Activated CD8-positive, alpha-beta T cell treated with anti-CD3 and anti-CD28 coated beads for 36 hours (primary cell): ENCODE measurements around the gene C1QTNF8. TPM values are rescaled to one million over a fixed set of nuclear protein-coding genes. Genes with fewer than 3 reads are reported as not detected.

Experiments
- ATAC-seq: fragments of 200-7000 bp; cut with Tn5 transposase; one replicate; pipeline ENCODE4 v1.10.0; 2021; ENCODE audit warnings: mild to moderate bottlenecking, moderate library complexity
- CTCF ChIA-PET: fragments of 350-600 bp; sonication (Branson Sonifier 250); formaldehyde crosslinking; loops from one replicate; lab custom pipeline; 2021; ENCODE audit warnings: antibody characterized with exemption; lab: Charles Lee
- POLR2A ChIA-PET: fragments of 350-600 bp; sonication (Branson Sonifier 250); formaldehyde crosslinking; loops from one replicate; lab custom pipeline; 2021; ENCODE audit warnings: antibody characterized with exemption; lab: Charles Lee
- DNase-seq: peaks from one replicate; pipeline ENCODE4 v3.0.0-alpha.2; 2020
- H3K27ac Mint-ChIP-seq: one replicate; pipeline ENCODE4 v1.8.0; 2021; ENCODE audit warnings: mild to moderate bottlenecking, mixed read lengths
- H3K27me3 Mint-ChIP-seq: one replicate; pipeline ENCODE4 v1.8.0; 2021; ENCODE audit warnings: mixed read lengths
- H3K36me3 Mint-ChIP-seq: one replicate; pipeline ENCODE4 v1.8.0; 2021; ENCODE audit warnings: low read depth, mixed read lengths
- H3K4me1 Mint-ChIP-seq: one replicate; pipeline ENCODE4 v1.8.0; 2021; ENCODE audit warnings: low read depth, mixed read lengths
- H3K4me3 Mint-ChIP-seq: one replicate; pipeline ENCODE4 v1.8.0; 2021; ENCODE audit warnings: mild to moderate bottlenecking, moderate library complexity, mixed read lengths
- H3K9me3 Mint-ChIP-seq: one replicate; pipeline ENCODE4 v1.8.0; 2021; ENCODE audit warnings: mixed read lengths
- intact Hi-C: fragments of 100-400 bp; cut with micrococcal nuclease; formaldehyde crosslinking; loops from one replicate; pipeline ENCODE4 v1.10.0; 2022
- total RNA-seq, 2 experiments: library from RNA; stranded (reverse); gene quantifications; one replicate each; pipeline ENCODE4 v1.2.3, GENCODE V29; 2021
- TF ChIP-seq, protein P1 (sequence below): fragments of 200-600 bp; IDR thresholded peaks from one replicate; pipeline ENCODE4 v1.8.0; 2022; ENCODE audit warnings: antibody characterized with exemption, mild to moderate bottlenecking

Gene C1QTNF8
- total RNA-seq, 2 experiments from 2014 or later, result not detected

DNA sequence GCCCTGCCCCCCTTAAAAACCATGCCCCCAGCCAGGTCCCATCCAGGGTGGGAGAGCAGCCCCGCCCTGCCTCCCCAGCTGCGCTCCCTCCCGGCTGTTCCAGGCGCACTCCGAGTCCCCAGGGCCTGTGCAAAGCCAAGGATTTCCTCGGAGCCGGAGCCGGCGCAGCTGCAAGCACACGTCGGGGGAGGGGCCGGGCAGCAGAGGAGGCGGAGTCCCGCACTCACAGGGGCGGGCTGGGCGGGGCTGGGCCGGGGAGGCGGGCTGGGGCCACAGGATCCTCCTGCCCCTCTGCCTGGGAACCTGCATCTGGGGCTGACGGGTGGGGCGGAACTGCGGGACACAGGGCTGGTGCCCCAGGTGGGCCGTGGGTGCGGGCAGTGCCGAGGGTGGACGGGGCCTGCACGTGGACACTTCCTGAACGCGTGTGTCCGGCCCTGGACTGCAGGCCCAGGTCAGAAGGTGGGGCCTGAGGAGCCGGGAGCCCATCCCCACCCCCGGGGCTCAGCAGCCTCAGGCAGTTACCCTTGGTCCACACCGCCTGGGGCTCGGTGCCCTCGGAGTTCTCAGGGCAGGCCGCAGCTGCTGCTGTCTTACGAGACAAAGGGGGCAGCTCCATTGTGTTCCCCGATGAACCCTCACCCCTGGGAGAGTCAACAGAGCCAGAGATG, 47.5 kb downstream of the C1QTNF8 start:
- TF ChIP-seq, protein P1, sequence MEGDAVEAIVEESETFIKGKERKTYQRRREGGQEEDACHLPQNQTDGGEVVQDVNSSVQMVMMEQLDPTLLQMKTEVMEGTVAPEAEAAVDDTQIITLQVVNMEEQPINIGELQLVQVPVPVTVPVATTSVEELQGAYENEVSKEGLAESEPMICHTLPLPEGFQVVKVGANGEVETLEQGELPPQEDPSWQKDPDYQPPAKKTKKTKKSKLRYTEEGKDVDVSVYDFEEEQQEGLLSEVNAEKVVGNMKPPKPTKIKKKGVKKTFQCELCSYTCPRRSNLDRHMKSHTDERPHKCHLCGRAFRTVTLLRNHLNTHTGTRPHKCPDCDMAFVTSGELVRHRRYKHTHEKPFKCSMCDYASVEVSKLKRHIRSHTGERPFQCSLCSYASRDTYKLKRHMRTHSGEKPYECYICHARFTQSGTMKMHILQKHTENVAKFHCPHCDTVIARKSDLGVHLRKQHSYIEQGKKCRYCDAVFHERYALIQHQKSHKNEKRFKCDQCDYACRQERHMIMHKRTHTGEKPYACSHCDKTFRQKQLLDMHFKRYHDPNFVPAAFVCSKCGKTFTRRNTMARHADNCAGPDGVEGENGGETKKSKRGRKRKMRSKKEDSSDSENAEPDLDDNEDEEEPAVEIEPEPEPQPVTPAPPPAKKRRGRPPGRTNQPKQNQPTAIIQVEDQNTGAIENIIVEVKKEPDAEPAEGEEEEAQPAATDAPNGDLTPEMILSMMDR, result no peak
- ATAC-seq (peak; percentile 82), DNase-seq (peak; percentile 28)
- Mint-ChIP-seq H3K36me3 (no peaks in the 10 kb centered on the region), H3K4me1 (no peaks in the 10 kb centered on the region), H3K27me3 (no peaks in the 10 kb centered on the region), H3K4me3 (no peak overlapping the region), H3K9me3 (no peaks in the 10 kb centered on the region), H3K27ac (no peak overlapping the region)
- CTCF ChIA-PET, result interaction anchor here (2.5 kb wide), 1 partner anchor 8 kb away, joined by 13 read pairs; no protein-coding TSS in a partner anchor
- POLR2A ChIA-PET, result no interaction called here
- intact Hi-C loops, result no loop called here

DNA sequence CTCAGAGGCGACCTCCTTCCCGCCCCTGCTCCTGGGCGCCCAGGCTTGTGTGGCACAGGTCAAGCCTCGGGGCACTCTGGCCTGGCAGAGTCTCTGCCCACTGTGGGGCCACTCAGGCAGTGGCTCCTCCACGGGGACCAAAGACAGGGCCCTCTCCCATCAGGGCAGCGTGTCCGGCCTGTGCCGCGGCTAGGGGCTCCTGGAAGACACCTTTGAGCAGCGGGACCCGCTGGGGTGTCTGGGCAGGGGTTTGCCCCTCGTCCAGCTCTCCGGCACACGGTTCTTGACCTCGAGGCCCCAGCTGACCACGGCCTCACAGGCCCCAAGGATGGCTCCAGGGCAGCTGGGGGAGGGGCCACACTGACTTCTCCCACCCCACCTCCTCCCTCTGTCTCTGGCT, 48.2 kb downstream of the C1QTNF8 start:
- no peaks in the 10 kb centered on the region for H3K4me1 Mint-ChIP-seq
- no peaks in the 10 kb centered on the region for H3K36me3 Mint-ChIP-seq
- ChIA-PET POLR2A (no interaction called here), CTCF (interaction anchor here (2.5 kb wide), 1 partner anchor 9 kb away, joined by 13 read pairs; no protein-coding TSS in a partner anchor)
- no peak overlapping the region for H3K4me3 Mint-ChIP-seq
- no peaks in the 10 kb centered on the region for H3K27me3 Mint-ChIP-seq
- no peak for ATAC-seq
- TF ChIP-seq, protein P1, result no peak
- intact Hi-C loops, result no loop called here
- no peak overlapping the region for H3K27ac Mint-ChIP-seq
- no peak for DNase-seq
- H3K9me3 Mint-ChIP-seq, result no peaks in the 10 kb centered on the region

DNA sequence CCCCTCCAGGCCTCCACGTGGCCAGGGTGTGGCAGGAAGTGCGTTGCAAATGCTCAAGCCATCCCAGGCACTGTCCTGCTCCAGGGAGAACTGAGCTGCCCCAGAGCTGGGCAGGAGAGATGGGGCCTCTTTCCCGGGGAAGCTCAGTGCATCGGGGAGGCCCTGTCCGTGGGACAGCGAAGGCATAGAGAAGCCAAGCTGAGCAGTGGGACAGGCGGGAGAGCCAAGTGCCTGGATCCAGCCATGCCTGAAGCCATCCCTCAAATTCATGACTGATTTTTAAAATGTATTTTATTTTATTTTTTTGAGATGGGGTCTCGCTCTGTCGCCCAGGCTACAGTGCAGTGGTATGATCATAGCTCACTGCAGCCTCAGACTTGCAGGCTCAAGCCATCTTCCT, 48.9 kb downstream of the C1QTNF8 start:
- intact Hi-C loops, result no loop called here
- DNase-seq (no peak), ATAC-seq (no peak)
- H3K36me3 Mint-ChIP-seq, result no peaks in the 10 kb centered on the region
- no peaks in the 10 kb centered on the region for H3K4me1 Mint-ChIP-seq
- TF ChIP-seq, protein P1, result no peak
- POLR2A ChIA-PET, result no interaction called here
- CTCF ChIA-PET, result interaction anchor here (2.5 kb wide), 1 partner anchor 10 kb away, joined by 13 read pairs; no protein-coding TSS in a partner anchor
- H3K27me3 Mint-ChIP-seq, result no peaks in the 10 kb centered on the region
- no peak overlapping the region for H3K4me3 Mint-ChIP-seq
- peaks cover under 1% of the 10 kb centered on the region for H3K9me3 Mint-ChIP-seq
- H3K27ac Mint-ChIP-seq, result no peak overlapping the region

DNA sequence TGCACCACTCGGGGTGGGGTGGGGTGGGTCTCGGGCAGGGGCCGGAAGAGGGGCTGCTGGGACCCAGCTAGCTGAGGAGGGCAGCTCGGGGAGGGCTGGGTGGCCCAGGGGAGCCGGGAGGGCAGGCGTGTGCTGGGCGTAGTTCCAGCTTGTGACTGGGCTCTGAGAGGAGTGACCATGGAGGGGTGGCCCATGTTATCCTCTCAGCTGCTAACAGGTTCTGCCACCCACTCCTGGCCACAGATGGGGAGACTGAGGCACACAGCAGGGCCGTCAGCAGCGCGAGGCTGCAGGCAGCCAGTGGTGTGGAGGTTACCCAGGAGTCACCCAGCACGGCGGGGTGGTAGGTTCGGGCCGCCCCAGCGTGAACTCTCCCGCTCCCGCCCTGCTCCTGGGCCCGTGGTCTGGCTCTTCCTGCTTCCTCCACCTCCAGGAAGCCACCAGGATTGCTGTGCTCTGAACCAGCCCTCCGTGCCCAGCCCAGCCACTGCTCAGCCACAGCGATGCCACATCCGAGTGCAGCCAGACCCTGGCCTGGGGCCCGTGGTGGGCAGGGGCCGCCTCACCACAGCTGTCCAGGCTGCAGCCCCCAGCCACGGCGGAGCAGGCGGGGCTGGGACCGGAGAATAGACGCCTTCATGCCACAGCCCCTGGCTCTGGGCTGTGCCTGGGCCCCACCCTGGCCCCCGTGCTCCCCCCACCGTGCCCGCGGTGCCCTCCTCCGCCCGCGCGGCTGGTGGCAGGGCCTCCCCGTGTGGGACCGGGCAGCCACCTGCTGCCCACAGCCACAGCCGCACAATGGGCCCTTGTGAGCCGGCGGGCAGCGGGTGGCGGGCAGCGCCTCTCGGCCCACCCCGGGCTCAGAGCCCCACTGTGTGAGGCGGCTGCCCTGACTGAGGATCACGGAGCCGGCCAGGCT, 49.8 kb downstream of the C1QTNF8 start:
- H3K4me1 Mint-ChIP-seq, result no peaks in the 10 kb centered on the region
- no peak overlapping the region for H3K4me3 Mint-ChIP-seq
- CTCF ChIA-PET, result interaction anchor here (1.8 kb wide), 1 partner anchor 11 kb away, joined by 6 read pairs; no protein-coding TSS in a partner anchor
- no peak for ATAC-seq
- POLR2A ChIA-PET, result no interaction called here
- no peaks in the 10 kb centered on the region for H3K36me3 Mint-ChIP-seq
- H3K27ac Mint-ChIP-seq, result no peak overlapping the region
- DNase-seq, result no peak
- TF ChIP-seq, protein P1, result no peak
- H3K27me3 Mint-ChIP-seq, result no peaks in the 10 kb centered on the region
- intact Hi-C loops, result no loop called here
- peaks cover 3% of the 10 kb centered on the region for H3K9me3 Mint-ChIP-seq
